NT2/D1 (cell line): ENCODE data around the gene HJV.

ENCODE experiments used
- YY1 ChIP-seq: IDR thresholded peaks from 2 replicates; pipeline ENCODE4 v1.6.1; 2011; ENCODE audit not compliant: insufficient read length, insufficient read depth
- ZNF274 ChIP-seq: IDR thresholded peaks from 2 replicates; pipeline ENCODE4 v1.6.1; 2011; ENCODE audit warnings: mild to moderate bottlenecking, low read depth, low read length

GRCh38 chr1:146001709-146002108 is 19.8 kb downstream of the HJV start:
- no peak for TF ChIP-seq ZNF274
- TF ChIP-seq YY1, result no peak
